GM19372 (cell line): ENCODE measurements around the gene LIX1L.

Experiments used
- ATAC-seq: cut with Tn5 transposase; IDR thresholded peaks from one replicate; pipeline ENCODE4 v1.9.1; 2021; ENCODE audit warnings: mild to moderate bottlenecking, low read depth, moderate library complexity; ENCODE audit not compliant: unreplicated experiment

Gene LIX1L

DNA sequence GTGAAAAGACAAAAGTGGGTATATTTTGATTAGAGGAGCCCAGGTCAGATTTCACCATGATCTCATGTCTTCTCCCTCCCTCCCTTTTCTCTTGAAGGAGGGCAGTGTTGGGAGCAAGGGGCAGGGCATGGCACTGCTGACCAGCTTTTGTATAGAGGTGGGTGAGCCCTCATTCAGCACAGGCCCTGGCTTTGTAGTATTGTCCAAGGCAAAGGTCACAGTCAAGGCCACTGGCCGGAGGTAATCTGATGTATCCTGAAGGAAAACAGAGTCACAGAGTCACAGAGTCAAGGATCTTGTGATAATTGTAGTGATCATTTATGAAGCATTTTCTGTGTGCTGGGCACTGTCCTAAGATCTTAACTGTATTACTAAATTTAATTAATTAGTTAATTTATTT, 59.8 kb downstream of the LIX1L start:
- ATAC-seq = no peak

DNA sequence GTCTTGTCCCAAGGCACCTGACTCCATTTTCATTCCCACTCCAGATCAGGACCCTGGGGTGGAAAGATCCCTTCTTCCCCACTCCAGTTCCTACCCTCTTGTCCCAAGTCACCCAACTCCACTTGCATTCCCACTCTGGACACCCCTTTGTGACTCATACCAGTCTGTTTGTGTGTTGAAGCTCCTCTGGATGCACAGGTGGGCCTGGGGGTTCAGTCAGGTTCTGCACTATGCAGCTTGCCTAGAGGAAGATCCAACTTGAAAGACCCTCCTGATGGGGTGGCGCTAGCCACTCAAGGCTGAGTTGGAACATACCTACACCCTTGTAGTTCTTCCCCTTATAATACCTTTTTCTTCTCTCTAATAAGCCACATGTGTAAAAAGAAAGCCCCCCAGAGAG, 62.3 kb downstream of the LIX1L start:
- no peak for ATAC-seq

DNA sequence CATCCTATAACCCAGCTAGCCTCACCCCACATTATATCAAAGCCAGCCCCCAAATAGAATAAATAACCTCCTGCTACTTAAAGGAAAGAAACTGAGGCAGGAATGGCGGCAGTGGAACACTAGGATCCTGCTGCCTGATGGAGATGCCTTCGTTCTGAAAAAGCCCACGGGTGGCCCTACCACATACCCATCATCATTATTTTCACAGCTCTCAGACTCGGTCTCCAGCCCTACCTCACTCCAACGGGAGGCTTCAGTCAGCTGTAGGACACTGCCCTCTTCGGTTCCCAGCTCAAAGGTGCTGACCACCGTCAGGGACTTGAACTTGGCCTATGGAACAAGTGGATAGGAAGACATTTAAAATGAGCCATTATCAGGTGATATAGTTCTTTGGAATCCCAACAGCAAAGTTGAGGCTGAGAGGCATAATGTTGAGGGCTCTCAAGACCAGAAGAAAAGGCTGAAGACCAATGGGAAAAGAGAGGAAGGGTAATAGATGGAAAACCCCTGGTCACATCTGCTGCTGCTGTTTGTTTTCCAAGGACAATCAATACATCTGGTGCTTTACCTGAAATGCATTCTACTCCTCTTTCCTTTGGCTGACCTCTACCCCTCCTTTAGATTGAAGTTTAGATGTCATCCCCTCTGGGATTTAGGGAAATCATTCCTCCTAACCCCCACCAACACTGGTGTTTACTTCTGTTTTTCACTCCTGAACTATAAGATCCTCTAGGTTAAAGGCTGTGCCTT, 64.3 kb downstream of the LIX1L start:
- no peak for ATAC-seq

GRCh38 chr1:145892486-145893087, 65.2 kb downstream of the LIX1L start:
- ATAC-seq = no peak

- ATAC-seq = no peak
Observed at GRCh38 chr1:145891587-145892485, 66.0 kb downstream of the LIX1L start.

GRCh38 chr1:145891143-145891542, 66.7 kb downstream of the LIX1L start:
- no peak for ATAC-seq

GRCh38 chr1:145889722-145890121, 68.1 kb downstream of the LIX1L start:
- no peak for ATAC-seq

DNA sequence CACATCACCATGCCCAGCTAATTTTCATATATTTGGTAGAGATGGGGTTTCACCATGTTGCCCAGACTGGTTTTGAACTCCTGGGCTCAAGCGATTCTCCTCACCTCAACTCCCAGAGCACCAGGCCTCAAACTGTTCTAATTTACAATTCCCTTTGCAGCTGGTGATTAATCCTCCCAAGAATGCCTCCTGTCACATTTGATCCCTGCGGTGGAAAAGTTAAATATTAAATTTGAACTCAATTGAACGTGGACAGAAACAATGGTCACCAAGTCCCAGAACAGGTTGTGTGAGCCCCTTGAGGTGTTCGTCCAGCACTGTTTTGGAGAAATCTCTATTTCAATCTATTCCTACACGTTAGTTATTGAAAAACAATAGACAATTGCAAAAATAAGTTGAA, 70.2 kb downstream of the LIX1L start:
- no peak for ATAC-seq

DNA sequence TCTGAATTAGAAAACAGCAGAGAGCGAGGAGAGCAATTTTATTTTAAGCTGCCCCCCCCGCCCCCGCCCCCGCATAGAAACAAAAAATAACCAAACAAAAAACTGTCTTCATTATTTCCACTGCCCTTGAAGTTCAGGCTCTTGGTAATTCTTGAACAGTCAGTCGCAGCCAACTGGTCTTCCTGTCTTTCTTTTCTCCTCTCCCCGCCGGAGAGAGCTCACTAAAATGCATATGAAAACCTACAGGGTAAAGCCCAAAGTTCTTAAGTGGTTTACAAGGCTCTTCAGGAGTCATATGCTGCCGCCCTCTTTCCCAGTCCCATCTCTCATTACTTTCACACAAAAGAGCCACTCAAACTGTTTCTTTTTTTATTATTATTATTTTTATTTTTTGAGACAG, 71.0 kb downstream of the LIX1L start:
- no peak for ATAC-seq

GRCh38 chr1:145886390-145886789, 71.4 kb downstream of the LIX1L start:
- no peak for ATAC-seq

DNA sequence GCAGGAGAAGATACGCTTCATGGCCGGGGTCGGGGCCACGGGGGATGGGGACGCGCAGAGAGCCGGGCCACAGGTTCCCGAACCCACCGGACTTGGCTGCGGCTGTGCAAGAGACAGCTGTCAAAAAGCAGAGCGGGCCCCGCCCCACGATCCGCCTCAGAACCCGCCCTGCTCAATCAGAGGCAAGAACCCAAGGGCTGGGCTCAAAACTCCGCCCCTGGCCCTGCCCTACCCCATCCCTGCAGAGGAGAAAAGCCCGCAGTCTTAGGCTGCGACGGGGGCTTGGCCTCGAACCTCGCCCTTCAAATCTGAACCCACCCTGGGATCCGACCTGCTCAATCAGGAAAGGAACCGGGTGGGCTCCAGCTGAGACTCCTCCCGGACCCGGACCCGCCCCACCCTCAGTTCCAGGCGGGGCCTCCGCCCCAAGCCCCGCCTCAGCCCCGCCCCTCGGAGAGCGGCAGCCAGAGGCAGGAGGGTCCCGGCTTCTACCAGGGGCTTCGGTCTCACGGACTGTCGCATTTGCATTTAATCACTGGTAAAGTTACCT, 72.0 kb downstream of the LIX1L start, which contains the start of gene ANKRD35:
Gene ANKRD35 (minus strand): TSS at position 129 of the 550 bp plus-strand sequence. CDS start 108 bp downstream, at position 21.
- ATAC-seq = peak; percentile 99

- no peak for ATAC-seq
Observed at GRCh38 chr1:145884675-145885074, 73.1 kb downstream of the LIX1L start.
